CD4-positive, alpha-beta T cell treated with Interleukin-6 for 4 hours (primary cell): ENCODE data around the gene PSME2.
"Not testable (repeated sequence)": the region's sequence is repeated elsewhere in the genome, so short reads cannot be mapped to it uniquely, and the experiment has no call there.

Experiments
- DNase-seq: peaks from one replicate; pipeline ENCODE4 v3.0.0-alpha.2; 2020; ENCODE audit warnings: mixed read lengths

The PSME2 gene

DNA sequence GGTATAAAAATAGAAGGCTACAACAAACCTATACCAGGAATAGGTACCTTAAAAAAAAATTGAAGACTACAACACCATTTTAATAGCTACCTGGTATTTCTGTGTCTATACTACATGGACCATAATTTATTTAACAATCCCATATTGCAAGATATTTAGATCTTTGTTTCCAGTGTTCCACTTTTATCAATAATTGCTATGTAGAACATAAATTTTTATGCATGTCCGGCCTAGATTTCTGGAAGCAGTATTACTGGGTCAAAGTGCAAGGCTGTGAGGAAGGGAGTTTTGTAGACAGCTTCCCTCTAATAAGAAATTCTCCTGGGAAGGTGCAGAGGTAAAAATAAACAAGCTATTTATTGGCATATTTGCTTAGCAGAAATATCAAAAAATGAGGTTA is 35.9 kb downstream of the PSME2 start:
- DNase-seq: no peak

DNA sequence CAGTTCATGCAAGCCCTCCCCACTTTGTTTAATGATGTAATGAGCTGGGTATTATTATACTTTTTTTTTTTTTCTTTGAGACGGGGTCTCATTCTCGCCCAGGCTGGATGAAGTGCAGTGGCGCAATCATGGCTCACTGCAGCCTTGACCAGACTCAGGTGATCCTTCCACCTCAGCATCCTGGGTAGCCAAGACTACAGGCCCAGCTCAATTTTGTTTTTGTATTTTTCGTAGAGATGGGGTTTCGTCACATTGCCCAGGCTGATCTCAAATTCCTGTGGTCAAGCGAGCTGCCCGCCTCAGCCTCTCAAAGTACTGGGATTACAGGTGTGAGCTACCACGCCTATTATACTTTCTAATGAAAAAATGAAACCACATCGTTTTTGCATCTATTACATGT is 36.4 kb downstream of the PSME2 start:
- DNase-seq: no peak

DNA sequence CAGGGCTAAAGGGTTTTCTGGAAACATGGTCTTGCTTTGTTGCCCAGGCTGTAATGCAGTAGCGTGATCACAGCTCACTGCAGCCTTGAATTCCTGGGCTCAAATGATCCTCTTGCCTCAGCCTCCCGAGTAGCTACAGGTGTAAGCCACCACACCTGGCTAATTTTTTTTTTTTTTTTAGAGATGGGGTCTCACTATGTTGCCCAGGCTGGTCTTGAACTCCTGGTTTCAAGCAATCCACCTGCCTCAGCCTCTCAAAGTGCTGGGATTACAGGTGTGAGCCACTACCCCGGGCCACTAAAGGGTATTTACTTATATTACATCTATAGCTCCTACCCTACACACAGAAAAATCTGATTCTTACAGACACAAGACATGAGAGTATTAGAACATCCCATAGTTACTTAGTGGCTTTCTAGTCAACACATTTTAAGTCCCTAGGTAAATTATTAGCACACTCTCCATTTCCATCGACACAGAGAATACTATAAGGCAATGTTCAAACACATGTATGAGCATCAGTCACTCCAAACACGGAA is 38.0 kb downstream of the PSME2 start:
- DNase-seq: no peak

DNA sequence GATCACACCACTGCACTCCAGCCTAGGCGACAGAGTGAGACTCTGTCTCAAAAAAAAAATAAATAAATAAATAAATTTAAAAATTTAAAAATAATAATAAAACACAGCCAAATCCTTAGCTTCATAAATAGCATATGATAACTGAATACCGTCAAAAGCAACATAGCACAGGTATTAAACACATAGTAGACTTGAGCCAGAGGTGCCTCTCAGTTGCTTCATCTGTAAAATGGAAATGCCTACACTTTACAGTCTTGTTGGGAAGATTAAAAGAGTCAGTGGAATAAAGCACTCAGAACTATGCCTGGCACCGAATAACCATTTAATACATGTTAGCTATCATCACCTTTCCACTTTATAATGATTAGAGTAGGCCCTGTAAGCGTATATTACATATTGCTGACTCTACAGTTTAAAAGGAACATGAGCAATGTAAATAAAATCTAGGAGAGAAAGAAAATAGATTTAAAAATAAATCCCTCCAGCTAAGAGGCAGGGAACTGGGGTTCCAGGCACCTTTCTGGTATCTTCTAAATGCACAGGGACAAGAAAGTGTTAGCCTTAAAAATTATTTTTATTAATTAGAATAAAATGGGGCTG is 39.6 kb downstream of the PSME2 start:
- DNase-seq: no peak

DNA sequence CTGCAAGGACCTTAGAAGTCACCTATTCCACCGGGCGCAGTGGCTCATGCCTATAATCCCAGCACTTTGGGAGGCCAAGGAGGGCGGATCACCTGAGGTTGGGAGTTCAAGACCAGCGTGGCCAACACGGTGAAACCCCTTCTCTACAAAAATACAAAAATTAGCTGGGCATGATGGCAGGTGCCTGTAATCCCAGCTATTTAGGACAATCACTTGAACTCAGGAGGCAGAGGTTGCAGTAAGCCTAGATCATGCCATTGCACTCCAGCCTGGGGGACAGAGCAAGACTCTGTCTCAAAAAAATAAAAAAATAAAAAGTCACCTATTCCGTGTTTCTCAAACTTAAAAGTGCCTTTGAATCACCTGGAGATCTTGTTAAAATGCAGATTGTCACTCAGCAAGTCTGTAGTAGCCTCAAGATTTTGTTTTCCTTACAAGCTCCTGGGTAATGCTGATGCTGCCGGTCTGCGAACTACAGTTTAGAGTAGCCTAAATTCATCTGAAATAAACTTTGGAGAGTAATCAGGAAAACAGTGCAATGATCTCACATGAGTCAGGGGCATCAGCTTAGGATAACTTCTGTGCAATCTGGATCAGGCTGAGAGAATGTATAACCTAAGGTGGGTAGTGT is 40.7 kb downstream of the PSME2 start:
- not testable (repeated sequence) for DNase-seq

DNA sequence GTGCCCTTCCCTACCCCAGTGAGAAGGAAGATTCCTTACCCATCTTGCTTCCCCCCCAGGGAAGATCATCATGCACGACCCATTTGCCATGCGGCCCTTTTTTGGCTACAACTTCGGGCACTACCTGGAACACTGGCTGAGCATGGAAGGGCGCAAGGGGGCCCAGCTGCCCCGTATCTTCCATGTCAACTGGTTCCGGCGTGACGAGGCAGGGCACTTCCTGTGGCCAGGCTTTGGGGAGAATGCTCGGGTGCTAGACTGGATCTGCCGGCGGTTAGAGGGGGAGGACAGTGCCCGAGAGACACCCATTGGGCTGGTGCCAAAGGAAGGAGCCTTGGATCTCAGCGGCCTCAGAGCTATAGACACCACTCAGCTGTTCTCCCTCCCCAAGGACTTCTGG is 43.0 kb downstream of the PSME2 start:
- DNase-seq: no peak

DNA sequence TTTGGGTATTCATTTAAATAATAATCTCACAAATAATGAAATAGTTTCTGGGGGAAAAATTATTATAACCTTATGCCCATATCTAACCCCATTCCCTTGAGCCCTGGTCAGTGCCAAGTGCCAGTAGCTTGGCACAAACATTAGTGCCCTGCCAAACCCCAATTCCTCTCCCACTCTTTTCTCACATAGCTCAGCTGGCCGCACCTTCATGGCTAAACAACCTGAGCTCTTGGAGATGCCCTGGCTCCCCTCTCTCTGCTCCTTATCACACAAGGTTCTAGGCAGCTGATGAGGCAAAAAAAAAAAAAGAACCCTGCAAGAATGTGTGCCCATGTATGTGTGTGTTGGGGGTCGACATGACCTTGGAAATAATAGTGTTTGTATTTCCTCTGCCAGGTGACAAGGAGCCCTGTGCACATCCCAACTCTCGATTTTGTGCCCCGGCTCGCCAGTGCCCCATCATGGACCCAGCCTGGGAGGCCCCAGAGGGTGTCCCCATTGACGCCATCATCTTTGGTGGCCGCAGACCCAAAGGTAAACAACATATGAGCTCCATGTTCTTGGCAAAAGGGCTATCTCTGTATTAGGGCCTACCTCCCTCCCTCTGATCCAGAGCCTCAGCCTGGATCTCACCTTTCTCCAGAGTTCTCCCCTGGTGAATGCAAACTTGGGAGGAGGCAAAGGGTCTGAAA is 43.9 kb downstream of the PSME2 start:
- DNase-seq: no peak

DNA sequence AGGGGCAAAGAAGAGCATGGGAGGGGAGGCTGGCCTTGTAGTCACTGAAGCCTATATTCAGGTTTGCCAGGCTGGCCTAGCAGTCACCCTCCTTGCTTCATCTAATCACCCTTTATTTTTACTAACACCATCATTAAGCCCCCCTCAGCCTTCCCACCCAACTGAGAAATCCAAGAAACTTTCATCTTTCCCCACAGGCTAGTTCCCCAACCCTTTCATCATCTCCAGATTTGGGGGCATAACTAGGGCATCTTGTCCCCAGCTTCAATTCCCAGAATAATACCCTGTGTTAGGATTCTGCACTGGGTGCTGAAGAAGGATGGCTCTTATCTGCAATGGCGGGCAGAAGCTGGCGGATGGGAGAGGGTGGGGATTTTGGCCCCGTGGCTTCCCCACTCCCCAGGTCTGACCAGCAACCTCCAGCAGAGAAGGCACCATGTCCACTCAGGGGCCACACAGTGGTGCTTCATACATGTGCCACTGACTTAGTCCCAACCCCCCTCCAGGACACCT is 45.4 kb downstream of the PSME2 start:
- no peak for DNase-seq

DNA sequence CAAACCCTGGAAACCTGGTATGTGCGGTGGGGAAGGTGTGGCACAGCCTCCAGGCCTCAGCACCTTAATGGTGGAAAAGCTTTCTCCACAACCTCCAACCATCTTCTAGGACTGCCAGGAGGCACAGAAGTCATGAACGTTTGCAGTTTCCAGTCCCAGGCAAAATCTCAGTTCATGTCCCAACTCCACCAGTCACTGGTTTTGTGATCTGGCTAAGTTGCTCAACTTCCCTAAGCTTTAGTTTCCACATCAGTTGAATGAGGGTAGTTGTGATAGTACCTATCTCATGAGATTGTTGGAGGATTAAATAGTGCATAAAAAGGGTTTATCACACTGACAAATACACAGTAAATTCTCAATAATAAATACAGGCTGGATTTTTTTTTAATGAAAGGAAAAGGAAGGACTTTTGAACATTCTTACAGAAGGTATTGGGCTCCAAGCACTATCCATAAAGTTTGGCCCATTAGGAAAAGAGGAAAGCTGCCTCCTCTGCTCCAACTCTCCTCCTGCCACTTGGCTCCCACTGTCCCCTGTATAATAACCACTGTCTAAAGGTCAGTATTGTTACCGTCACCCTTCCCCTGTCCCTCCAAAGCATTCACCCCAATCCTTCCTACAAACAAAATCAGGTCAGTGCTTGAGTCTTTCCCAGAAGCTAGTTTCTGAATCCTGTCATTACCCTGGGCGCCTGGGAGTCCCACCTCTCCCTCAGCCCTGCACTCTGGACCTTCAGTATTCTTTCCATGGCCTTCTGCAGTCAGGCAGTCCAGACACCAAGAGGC is 46.0 kb downstream of the PSME2 start:
- no peak for DNase-seq

DNA sequence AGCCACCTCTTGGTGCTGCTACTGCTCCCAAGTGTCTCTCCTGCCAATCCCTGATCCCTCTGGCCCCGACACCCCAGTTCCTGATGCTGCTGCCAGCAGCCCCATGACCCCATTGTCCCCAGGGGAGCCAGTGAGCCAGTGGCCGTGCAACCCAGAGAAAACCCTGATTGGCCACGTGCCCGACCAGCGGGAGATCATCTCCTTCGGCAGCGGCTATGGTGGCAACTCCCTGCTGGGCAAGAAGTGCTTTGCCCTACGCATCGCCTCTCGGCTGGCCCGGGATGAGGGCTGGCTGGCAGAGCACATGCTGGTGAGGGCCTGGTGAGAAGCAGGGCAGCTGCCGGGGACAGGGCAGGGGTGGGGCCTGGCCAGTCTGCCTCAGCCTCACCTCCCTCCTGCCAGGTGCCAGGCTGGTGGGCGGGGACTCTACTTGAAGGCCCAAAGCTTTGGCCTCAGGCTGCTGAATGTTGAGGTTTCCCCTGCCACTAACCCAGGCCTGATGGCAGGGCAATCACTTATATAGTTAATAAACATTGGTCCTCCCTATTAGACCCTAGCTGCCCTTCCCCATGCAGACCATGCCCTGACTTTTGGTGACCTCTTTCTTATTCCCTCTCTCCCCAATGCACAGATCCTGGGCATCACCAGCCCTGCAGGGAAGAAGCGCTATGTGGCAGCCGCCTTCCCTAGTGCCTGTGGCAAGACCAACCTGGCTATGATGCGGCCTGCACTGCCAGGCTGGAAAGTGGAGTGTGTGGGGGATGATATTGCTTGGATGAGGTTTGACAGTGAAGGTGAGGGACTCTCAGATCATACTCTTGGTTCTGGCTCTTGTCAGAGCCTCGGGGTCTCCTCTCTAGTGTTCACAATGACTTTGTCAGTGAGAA is 47.2 kb downstream of the PSME2 start:
- DNase-seq: no peak

DNA sequence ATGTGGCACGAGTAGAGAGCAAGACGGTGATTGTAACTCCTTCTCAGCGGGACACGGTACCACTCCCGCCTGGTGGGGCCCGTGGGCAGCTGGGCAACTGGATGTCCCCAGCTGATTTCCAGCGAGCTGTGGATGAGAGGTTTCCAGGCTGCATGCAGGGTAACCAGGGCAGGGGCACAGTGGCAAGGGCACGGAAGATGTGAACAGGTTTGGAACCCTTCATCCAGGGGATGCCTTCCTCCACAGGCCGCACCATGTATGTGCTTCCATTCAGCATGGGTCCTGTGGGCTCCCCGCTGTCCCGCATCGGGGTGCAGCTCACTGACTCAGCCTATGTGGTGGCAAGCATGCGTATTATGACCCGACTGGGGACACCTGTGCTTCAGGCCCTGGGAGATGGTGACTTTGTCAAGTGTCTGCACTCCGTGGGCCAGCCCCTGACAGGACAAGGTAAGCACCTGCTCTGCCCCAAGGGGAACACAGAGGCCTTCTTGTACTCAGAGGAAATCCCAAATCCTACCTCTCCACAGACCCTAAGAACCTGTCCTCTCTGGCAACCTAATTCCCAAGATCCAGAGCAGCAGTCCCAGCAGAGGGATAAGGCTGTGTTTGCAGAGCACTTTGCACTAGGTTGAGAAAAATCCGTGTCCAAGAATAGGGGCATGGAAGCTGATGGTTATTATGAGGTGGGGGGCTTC is 48.0 kb downstream of the PSME2 start:
- DNase-seq: no peak

DNA sequence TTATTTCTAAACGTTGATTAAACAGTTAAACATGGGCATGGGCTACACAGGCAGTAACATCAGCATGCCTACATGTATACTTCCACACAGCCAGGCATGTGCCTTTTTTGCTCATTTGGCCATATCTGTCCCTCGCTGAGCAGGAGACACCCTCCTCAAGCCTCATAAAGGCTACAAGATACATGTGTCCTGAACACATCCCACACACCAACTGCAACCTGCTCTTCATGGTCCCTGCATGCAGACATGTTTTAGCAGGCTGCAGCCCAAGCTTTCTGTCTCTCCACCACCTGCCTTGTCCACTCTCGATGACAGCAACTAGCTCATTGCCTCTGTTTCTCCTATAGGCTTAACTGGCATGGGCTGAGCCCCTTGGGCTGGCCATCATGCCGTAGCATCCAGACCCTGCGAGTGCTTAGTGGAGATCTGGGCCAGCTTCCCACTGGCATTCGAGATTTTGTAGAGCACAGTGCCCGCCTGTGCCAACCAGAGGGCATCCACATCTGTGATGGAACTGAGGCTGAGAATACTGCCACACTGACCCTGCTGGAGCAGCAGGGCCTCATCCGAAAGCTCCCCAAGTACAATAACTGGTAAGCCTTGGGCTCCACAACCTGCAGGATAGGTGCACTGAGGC is 49.7 kb downstream of the PSME2 start:
- no peak for DNase-seq

DNA sequence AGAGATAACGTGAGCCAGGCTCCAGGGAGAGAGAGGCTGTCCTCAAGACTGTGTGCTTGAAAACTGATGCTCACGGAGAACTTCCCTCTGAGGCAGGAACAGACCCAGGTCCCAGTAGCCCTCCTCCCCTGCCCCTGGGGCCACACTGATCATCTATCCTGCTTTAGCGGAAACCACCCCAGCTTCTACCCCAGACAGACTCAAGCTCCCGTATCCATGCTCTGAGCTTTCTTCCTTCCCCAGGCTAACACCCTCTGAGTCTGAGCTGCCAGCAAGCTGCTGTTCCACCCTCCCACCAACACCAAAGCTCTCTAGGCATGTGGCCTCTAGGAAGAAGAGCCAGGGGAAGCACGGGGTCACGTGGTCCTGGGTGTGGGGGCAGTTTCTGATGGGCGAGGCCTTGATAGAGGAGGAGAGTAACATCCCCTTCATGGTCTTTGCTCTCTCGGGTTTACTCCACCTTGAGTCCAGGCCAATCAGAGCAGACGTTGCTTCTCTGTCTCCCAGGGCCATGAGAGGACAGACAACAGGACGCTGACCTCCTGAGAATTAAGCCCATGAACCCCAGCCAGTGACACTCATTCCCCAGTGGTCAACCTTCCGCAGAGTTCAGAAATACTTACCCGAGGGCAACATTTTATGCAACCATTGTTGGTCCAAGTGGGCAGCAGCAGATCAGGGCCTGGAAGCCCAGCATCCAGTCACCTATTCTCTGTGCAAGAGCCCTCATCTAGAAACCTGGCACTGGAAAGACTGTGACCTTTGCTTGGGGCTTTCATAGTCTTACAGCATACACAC is 50.9 kb downstream of the PSME2 start:
- peak; percentile 29 for DNase-seq

DNA sequence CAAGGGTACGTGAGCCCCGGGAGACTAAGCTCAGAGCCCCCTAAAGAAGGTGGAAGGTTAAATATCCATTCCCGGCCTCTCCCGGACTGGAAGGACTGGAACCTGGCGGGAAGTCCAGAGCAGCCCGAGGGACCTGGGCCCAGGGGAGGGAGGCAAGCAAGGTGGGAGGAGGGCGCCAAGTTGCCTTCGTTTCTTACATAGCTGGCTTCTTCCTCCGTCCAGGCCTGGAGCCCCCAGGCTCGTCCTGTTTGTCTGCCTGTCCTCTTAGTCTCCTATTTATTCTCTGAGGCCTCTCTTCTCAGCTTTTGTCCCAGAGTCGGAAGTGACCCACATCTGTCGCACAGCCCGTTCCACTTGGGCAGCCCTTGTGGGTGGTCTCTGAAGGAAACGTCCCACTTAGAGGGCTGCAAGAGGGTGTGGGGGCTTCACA is 51.6 kb downstream of the PSME2 start:
- DNase-seq: peak; percentile 10

DNA sequence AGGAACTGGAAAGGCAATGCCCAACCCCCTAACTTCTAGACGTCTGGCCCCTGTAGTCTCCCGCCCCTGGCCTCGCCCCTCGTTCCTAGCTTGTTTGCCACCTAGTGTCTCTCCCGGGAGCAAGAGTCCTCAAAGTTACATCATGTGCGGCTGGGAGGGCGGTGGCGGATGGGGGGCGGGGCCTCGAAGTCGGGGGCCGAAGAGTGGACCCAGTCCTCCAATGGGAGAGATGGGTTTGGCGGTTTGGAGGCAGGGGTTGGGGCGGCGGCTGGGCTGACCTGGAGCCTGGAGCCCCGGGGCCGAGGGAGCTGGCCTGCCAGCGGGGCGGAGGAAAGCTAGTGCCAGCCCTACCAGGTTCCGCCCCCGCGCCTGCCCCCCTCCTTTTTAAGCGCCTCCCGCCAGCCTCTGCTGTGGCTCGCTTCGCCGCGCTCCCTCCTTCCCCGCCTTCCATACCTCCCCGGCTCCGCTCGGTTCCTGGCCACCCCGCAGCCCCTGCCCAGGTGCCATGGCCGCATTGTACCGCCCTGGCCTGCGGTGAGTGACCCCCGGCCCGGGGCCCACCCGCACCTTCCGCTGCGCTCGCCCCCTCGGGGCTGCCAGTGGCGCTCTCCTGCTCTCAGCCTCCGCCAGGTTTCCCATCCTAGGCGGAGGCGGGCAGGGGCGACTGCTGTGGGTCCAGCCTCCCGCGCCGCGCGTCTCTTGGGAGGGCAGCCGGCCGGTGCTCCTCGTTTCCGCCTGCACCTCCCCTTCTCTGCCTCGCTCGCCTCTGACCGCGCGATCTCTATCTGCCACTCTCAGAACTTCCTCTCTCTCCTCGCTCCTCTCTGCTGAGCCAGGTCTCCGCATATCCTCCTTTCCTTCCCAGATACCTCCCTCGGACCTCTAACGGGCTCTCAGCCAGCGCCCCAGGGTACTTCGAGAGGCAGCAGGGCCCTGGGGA is 52.2 kb downstream of the PSME2 start, which contains the start of gene PCK2:
Gene PCK2 (plus strand): TSS at position 411 of the 940 bp plus-strand sequence. CDS start 95 bp downstream, at position 506.
- peak; percentile 83 for DNase-seq
